BJ (cell line): ENCODE results near the gene UGT3A1. TPM values are rescaled to one million over a fixed set of nuclear protein-coding genes. Genes with fewer than 3 reads are reported as not detected.

ENCODE experiments used
- CTCF ChIA-PET: fragments of 350-600 bp; formaldehyde crosslinking; extraction: SDS; loops from one replicate; lab custom pipeline; 2021; ENCODE audit warnings: antibody characterized with exemption, inconsistent platforms; lab: Yijun Ruan, JAX
- POLR2A ChIA-PET: fragments of 300-600 bp; sonication (Branson Sonifier 250); formaldehyde crosslinking; extraction: SDS; loops from one replicate; lab custom pipeline; 2021; ENCODE audit warnings: antibody characterized with exemption; lab: Charles Lee
- DNase-seq: peaks from one replicate; pipeline ENCODE4 v3.0.0-alpha.2; 2011; ENCODE audit warnings: low read depth
- H3K27me3 ChIP-seq: 2 replicates; pipeline ENCODE4 v1.6.0; 2011; ENCODE audit warnings: low read length; ENCODE audit not compliant: control insufficient read depth, insufficient read depth
- H3K36me3 ChIP-seq: 2 replicates; pipeline ENCODE4 v1.5.1; 2011; ENCODE audit warnings: low read length; ENCODE audit not compliant: control insufficient read depth, insufficient read depth
- H3K4me3 ChIP-seq: 2 replicates; pipeline ENCODE4 v1.5.1; 2011; ENCODE audit warnings: low read depth, mild to moderate bottlenecking, control low read depth, low read length
- polyA plus RNA-seq: library from polyadenylated mRNA; depleted of rRNA; stranded (reverse); fragments of >200 nt; gene quantifications from 2 replicates; pipeline ENCODE4 v1.2.3, GENCODE V29; 2011
- TF ChIP-seq, protein P1 (sequence below): IDR thresholded peaks from 2 replicates; pipeline ENCODE4 v1.5.1; 2011; ENCODE audit warnings: low read depth, mild to moderate bottlenecking, control low read depth, inconsistent platforms, low read length, moderate library complexity; ENCODE audit not compliant: insufficient read depth

The UGT3A1 gene
- polyA plus RNA-seq, 1 experiment, result not detected

DNA sequence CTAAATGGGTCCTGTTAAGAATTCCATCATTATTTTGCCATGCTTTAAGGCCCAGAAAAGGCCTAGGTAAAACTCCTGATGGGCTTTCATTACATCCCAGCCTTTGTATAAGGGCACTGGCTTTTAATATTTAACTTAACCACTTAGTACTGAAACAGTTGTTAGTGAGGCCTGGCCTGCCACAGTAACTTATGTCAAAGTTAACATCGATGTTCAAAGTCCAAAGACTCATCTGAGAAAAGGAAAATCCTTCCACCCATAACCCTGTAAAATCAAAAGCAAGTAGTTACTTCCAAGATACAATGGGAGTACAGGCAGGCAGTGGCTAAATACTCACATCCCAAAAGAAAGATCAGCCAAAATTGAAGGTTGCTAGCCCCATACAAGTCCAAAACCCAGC is 15.0 kb upstream of the UGT3A1 start:
- DNase-seq, result no peak
- TF ChIP-seq, protein P1, sequence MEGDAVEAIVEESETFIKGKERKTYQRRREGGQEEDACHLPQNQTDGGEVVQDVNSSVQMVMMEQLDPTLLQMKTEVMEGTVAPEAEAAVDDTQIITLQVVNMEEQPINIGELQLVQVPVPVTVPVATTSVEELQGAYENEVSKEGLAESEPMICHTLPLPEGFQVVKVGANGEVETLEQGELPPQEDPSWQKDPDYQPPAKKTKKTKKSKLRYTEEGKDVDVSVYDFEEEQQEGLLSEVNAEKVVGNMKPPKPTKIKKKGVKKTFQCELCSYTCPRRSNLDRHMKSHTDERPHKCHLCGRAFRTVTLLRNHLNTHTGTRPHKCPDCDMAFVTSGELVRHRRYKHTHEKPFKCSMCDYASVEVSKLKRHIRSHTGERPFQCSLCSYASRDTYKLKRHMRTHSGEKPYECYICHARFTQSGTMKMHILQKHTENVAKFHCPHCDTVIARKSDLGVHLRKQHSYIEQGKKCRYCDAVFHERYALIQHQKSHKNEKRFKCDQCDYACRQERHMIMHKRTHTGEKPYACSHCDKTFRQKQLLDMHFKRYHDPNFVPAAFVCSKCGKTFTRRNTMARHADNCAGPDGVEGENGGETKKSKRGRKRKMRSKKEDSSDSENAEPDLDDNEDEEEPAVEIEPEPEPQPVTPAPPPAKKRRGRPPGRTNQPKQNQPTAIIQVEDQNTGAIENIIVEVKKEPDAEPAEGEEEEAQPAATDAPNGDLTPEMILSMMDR, result no peak
- Histone ChIP-seq H3K27me3 (no peaks in the 10 kb centered on the region), H3K4me3 (no peak overlapping the region), H3K36me3 (no peaks in the 10 kb centered on the region)
- CTCF ChIA-PET, result no interaction called here
- POLR2A ChIA-PET, result no interaction called here

DNA sequence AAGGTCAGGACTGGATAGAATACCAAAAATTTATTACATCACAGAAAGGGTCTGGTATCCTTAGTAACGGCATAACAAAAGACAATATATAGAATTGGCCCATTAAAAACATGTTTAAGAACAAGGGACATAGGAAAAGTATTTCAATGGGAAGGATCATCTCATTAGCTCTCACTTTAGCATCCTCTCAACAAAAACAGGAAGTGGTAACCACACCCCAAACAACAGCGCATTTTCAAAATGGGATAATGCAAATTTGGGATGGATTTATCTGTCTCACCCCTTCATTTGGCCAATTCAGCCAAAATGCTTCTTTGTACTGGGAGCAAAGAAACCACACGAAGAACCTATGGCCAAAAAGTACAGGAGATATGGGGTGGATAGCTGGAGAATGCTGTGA is 9.8 kb upstream of the UGT3A1 start:
- Histone ChIP-seq H3K27me3 (no peaks in the 10 kb centered on the region), H3K4me3 (no peak overlapping the region), H3K36me3 (no peaks in the 10 kb centered on the region)
- TF ChIP-seq, protein P1, result no peak
- CTCF ChIA-PET, result no interaction called here
- POLR2A ChIA-PET, result no interaction called here
- no peak for DNase-seq

DNA sequence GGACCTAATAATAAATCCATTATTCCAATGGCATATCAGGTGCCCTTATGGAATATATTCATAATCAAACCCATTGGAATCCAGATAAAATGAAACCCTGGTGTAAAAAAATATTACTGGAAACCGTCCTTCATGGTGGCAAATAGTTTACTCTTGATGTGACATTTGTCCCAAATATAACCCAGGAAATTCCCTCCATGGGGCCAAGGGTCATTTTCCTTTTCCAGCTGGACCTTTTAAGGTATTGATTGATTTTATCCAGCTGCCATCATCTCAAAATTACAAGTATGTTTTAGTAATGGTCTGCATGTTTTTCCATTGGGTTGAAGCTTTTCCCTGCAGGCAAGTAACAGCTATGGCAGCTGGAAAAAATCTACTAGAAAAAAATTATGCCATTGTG is 8.4 kb upstream of the UGT3A1 start:
- H3K36me3 ChIP-seq, result no peaks in the 10 kb centered on the region
- ChIA-PET POLR2A (no interaction called here), CTCF (no interaction called here)
- H3K4me3 ChIP-seq, result no peak overlapping the region
- no peak for DNase-seq
- no peaks in the 10 kb centered on the region for H3K27me3 ChIP-seq
- TF ChIP-seq, protein P1, result no peak

DNA sequence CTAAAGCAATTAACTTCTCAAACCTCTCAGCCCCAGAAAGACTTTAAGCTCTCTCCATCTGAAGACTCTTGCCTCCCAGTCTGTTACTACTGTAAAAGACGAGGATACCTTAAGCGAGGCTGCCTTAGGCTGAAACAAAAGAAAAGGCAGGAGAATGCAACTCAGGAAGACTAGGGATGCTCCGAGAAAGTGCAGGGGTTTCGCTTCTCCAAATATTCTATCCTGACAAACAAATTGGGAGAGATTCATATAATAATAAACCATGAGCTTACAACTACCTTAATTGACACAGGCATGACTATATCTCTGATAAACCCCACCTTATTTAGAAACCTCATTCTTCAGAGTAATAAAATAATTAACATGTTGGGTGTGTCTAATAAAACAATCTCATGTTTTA is 4.9 kb upstream of the UGT3A1 start:
- Histone ChIP-seq H3K4me3 (no peak overlapping the region), H3K27me3 (no peaks in the 10 kb centered on the region; the same call in 1 of the 2 replicates), H3K36me3 (no peaks in the 10 kb centered on the region)
- no peak for DNase-seq
- CTCF ChIA-PET, result no interaction called here
- POLR2A ChIA-PET, result no interaction called here
- TF ChIP-seq, protein P1, result no peak

DNA sequence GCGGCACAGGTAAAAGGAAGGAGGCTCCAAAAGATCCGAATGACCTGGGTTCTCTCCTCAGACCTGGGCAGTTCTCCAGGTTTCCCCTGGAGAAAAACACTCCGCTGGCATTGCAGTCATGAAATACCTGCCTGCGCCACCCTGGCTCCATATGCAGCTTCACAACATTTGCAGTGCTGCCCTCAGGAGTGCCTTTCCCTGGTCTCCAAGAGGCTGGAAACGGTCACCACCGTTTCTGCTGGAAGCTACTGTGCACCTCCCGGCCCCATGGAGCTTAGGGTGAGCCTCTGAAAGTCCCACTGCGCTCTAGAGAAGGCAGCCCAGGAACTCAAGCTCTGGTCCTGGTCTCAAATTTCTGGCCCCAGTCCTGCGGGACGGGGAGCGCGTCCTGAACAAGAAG is 670 bp downstream of the UGT3A1 start:
- Histone ChIP-seq H3K36me3 (no peaks in the 10 kb centered on the region), H3K4me3 (no peak overlapping the region), H3K27me3 (no peaks in the 10 kb centered on the region; the same call in none of the 2 replicates)
- ChIA-PET CTCF (no interaction called here), POLR2A (no interaction called here)
- no peak for DNase-seq
- TF ChIP-seq, protein P1, result no peak
